BLaER1 treated with 17β-estradiol and CSF1 and Interleukin-3, amounts not matched to agents 10 nM and 100 nM (cell line): Measurements from ENCODE around the gene VWA5A.
"Not testable (repeated sequence)": the region's sequence is repeated elsewhere in the genome, so short reads cannot be mapped to it uniquely, and the experiment has no call there.

ENCODE experiments used
- H3K27ac ChIP-seq, 11 experiments: shearing (Covaris generic); formaldehyde crosslinking; 2 replicates each; pipeline ENCODE4 v1.8.1; 2022
- H3K27me3 ChIP-seq, 11 experiments: shearing (Covaris generic); formaldehyde crosslinking; 2 replicates each; pipeline ENCODE4 v1.8.1; 2022
- H3K36me3 ChIP-seq, 11 experiments: shearing (Covaris generic); formaldehyde crosslinking; 2 replicates each; pipeline ENCODE4 v1.8.1; 2022
- H3K4me1 ChIP-seq, 10 experiments: shearing (Covaris generic); formaldehyde crosslinking; 2 replicates each; pipeline ENCODE4 v1.8.1; 2022
- H3K4me2 ChIP-seq, 11 experiments: shearing (Covaris generic); formaldehyde crosslinking; 2 replicates each; pipeline ENCODE4 v1.8.1; 2022
- H3K4me3 ChIP-seq, 10 experiments: shearing (Covaris generic); formaldehyde crosslinking; 2 replicates each; pipeline ENCODE4 v1.8.1; 2022
- H3K9ac ChIP-seq, 11 experiments: shearing (Covaris generic); formaldehyde crosslinking; 2 replicates each; pipeline ENCODE4 v1.8.1; 2022
- H3K9me3 ChIP-seq, 11 experiments: shearing (Covaris generic); formaldehyde crosslinking; replicated peaks in 1 of 11; 2 replicates each; pipeline ENCODE4 v1.8.1; 2022
- H4K20me1 ChIP-seq, 11 experiments: shearing (Covaris generic); formaldehyde crosslinking; 2 replicates each; pipeline ENCODE4 v1.8.1; 2022
- Cebpa-rat ChIP-seq, 11 experiments: shearing (Covaris generic); IDR thresholded peaks; 2 replicates each; pipeline ENCODE4 v1.8.1; 2022

The VWA5A gene

GRCh38 chr11:124147951-124148350 lies 32.7 kb downstream of the VWA5A start:
- TF ChIP-seq Cebpa-rat (IDR thresholded peaks at IDR 0.05), result no peak
- H3K4me3 ChIP-seq, result no peak overlapping the region
- H3K27me3 ChIP-seq, result no peaks in the 10 kb centered on the region
- H3K4me1 ChIP-seq, result peaks cover 0 to 8% (median 0%) of the 10 kb centered on the region in 10 experiments; a peak in 3 of 20 replicates
- H4K20me1 ChIP-seq, result no peaks in the 10 kb centered on the region
- no peak overlapping the region for H3K9ac ChIP-seq
- H3K4me2 ChIP-seq, result no peak overlapping the region
- peaks cover 0 to 3% (median 0%) of the 10 kb centered on the region in 11 experiments; a peak in 2 of 22 replicates for H3K36me3 ChIP-seq
- H3K9me3 ChIP-seq, result peaks cover 0 to 26% (median 12%) of the 10 kb centered on the region in 11 experiments; a peak in 16 of 22 replicates
- H3K27ac ChIP-seq, result no peak overlapping the region

GRCh38 chr11:124150684-124151083 lies 35.4 kb downstream of the VWA5A start:
- Histone ChIP-seq H3K36me3 (no peaks in the 10 kb centered on the region; a peak in 1 of 22 replicates), H3K4me2 (peak overlapping the region in 2 of 11 experiments; percentile 1 to 25; a peak in 1 of 22 replicates), H3K4me3 (no peak overlapping the region), H3K4me1 (peaks cover 0 to 8% (median 0%) of the 10 kb centered on the region in 10 experiments; a peak in 3 of 20 replicates), H3K9me3 (peaks cover 0 to 26% (median 12%) of the 10 kb centered on the region in 11 experiments; a peak in 16 of 22 replicates), H4K20me1 (no peaks in the 10 kb centered on the region), H3K9ac (no peak overlapping the region), H3K27me3 (no peaks in the 10 kb centered on the region), H3K27ac (peak overlapping the region in 9 of 11 experiments; percentile 16 to 63 (median 50); a peak in 15 of 22 replicates)
- TF ChIP-seq Cebpa-rat (IDR thresholded peaks at IDR 0.05), result peak; percentile 28 to 93 (median 84); a peak in 20 of 22 replicates

- Histone ChIP-seq H3K9me3 (peaks cover 0 to 26% (median 12%) of the 10 kb centered on the region in 11 experiments; a peak in 16 of 22 replicates), H3K27me3 (no peaks in the 10 kb centered on the region), H4K20me1 (no peaks in the 10 kb centered on the region), H3K4me1 (peaks cover 0 to 8% (median 0%) of the 10 kb centered on the region in 10 experiments; a peak in 3 of 20 replicates), H3K4me2 (no peak overlapping the region), H3K27ac (no peak overlapping the region), H3K4me3 (no peak overlapping the region), H3K36me3 (no peaks in the 10 kb centered on the region), H3K9ac (no peak overlapping the region)
- TF ChIP-seq Cebpa-rat (IDR thresholded peaks at IDR 0.05), result no peak
Measured at GRCh38 chr11:124152770-124153407, 37.6 kb downstream of the VWA5A start.

- H3K27me3 ChIP-seq, result no peaks in the 10 kb centered on the region
- no peaks in the 10 kb centered on the region for H4K20me1 ChIP-seq
- no peak overlapping the region for H3K9ac ChIP-seq
- H3K4me1 ChIP-seq, result peaks cover 0 to 8% (median 0%) of the 10 kb centered on the region in 10 experiments; a peak in 3 of 20 replicates
- H3K36me3 ChIP-seq, result no peaks in the 10 kb centered on the region
- H3K4me3 ChIP-seq, result no peak overlapping the region
- no peak overlapping the region for H3K4me2 ChIP-seq
- peaks cover 0 to 26% (median 12%) of the 10 kb centered on the region in 11 experiments; a peak in 16 of 22 replicates for H3K9me3 ChIP-seq
- no peak overlapping the region for H3K27ac ChIP-seq
- TF ChIP-seq Cebpa-rat (IDR thresholded peaks at IDR 0.05), result no peak
Measured at GRCh38 chr11:124153821-124154220, 38.6 kb downstream of the VWA5A start.

- H3K9me3 ChIP-seq, result no peaks in the 10 kb centered on the region
- H3K36me3 ChIP-seq, result no peaks in the 10 kb centered on the region
- H3K4me3 ChIP-seq, result no peak overlapping the region
- no peak overlapping the region for H3K9ac ChIP-seq
- no peak overlapping the region for H3K4me2 ChIP-seq
- no peaks in the 10 kb centered on the region for H3K4me1 ChIP-seq
- TF ChIP-seq Cebpa-rat (IDR thresholded peaks at IDR 0.05), result no peak
- no peak overlapping the region for H3K27ac ChIP-seq
- no peaks in the 10 kb centered on the region for H3K27me3 ChIP-seq
- no peaks in the 10 kb centered on the region for H4K20me1 ChIP-seq
Measured at GRCh38 chr11:124159481-124159880, 44.2 kb downstream of the VWA5A start.

GRCh38 chr11:124160986-124161385 lies 45.7 kb downstream of the VWA5A start:
- Histone ChIP-seq H4K20me1 (no peaks in the 10 kb centered on the region), H3K9ac (no peak overlapping the region), H3K27me3 (no peaks in the 10 kb centered on the region), H3K4me3 (no peak overlapping the region), H3K36me3 (no peaks in the 10 kb centered on the region), H3K4me1 (no peaks in the 10 kb centered on the region), H3K9me3 (no peaks in the 10 kb centered on the region), H3K27ac (no peak overlapping the region), H3K4me2 (no peak overlapping the region)
- TF ChIP-seq Cebpa-rat (IDR thresholded peaks at IDR 0.05), result no peak

- Histone ChIP-seq H4K20me1 (no peaks in the 10 kb centered on the region), H3K9me3 (peaks cover 0 to 7% (median 4%) of the 10 kb centered on the region in 11 experiments; a peak in 8 of 22 replicates), H3K4me3 (no peak overlapping the region), H3K27me3 (no peaks in the 10 kb centered on the region), H3K4me2 (no peak overlapping the region), H3K4me1 (no peaks in the 10 kb centered on the region), H3K36me3 (no peaks in the 10 kb centered on the region), H3K27ac (no peak overlapping the region), H3K9ac (no peak overlapping the region)
- TF ChIP-seq Cebpa-rat (IDR thresholded peaks at IDR 0.05), result no peak
Measured at GRCh38 chr11:124167826-124168231, 52.6 kb downstream of the VWA5A start.

GRCh38 chr11:124168796-124169195 lies 53.5 kb downstream of the VWA5A start:
- H3K4me1 ChIP-seq, result no peaks in the 10 kb centered on the region
- no peak for TF ChIP-seq Cebpa-rat (IDR thresholded peaks at IDR 0.05)
- no peaks in the 10 kb centered on the region for H3K36me3 ChIP-seq
- peaks cover 0 to 7% (median 4%) of the 10 kb centered on the region in 11 experiments; a peak in 8 of 22 replicates for H3K9me3 ChIP-seq
- H3K9ac ChIP-seq, result no peak overlapping the region
- no peak overlapping the region for H3K4me2 ChIP-seq
- H3K4me3 ChIP-seq, result no peak overlapping the region
- H4K20me1 ChIP-seq, result no peaks in the 10 kb centered on the region
- H3K27ac ChIP-seq, result no peak overlapping the region
- no peaks in the 10 kb centered on the region for H3K27me3 ChIP-seq

GRCh38 chr11:124170315-124170714 lies 55.1 kb downstream of the VWA5A start:
- H3K4me1 ChIP-seq, H3K9me3 ChIP-seq, H3K27ac ChIP-seq, H3K27me3 ChIP-seq, H4K20me1 ChIP-seq, H3K4me2 ChIP-seq, H3K36me3 ChIP-seq, H3K9ac ChIP-seq, H3K4me3 ChIP-seq: not testable (repeated sequence)
